Adipose tissue (tissue), 3 donors: ENCODE data around the gene STAT4. TPM values are rescaled to one million over a fixed set of nuclear protein-coding genes. Genes with fewer than 3 reads are reported as not detected.

Source experiments
- H3K27ac ChIP-seq: one replicate; pipeline ENCODE4 v1.5.1; 2013; ENCODE audit warnings: low read depth, low read length
- WGBS, 3 donors: extraction: QIAGEN DNeasy Blood & Tissue Kit; methylation state at CpG; one replicate each; pipeline ENCODE4 v1.1.7; 2013; 5-methylcytosine and 5-hydroxymethylcytosine counted together
- polyA plus RNA-seq, 3 donors: library from polyadenylated mRNA; stranded (reverse); fragments of 200-250 nt; gene quantifications; one replicate each; pipeline ENCODE4 v1.2.3, GENCODE V29; 2013
- donor health status: healthy with polysubstance abuse.
- donor health status: Bipolar disorder and iron deficiency.
- donor health status: healthy.

The STAT4 gene
- polyA plus RNA-seq, 3 donors = 0.90 to 3.9 (median 1.7) TPM

GRCh38 chr2:191012845-191013681 is 137.7 kb downstream of the STAT4 start:
- 23 to 32% (median 29%) methylated on average over 14 of the region's 14 CpGs for WGBS, 3 donors
- H3K27ac ChIP-seq = peak overlapping the region; percentile 78

GRCh38 chr2:191012346-191012745 is 138.4 kb downstream of the STAT4 start:
- no peak overlapping the region for H3K27ac ChIP-seq
- 95 to 98% (median 98%) methylated on average over 3 of the region's 3 CpGs for WGBS, 3 donors

GRCh38 chr2:191010887-191011885 is 139.6 kb downstream of the STAT4 start:
- 76 to 86% (median 85%) methylated on average over 14 of the region's 14 CpGs for WGBS, 3 donors

GRCh38 chr2:191009541-191010374 is 141.0 kb downstream of the STAT4 start:
- H3K27ac ChIP-seq = no peak overlapping the region
- WGBS, 3 donors = 84 to 95% (median 95%) methylated on average over 4 of the region's 4 CpGs

More at GRCh38 chr2:191010887-191011885, 139.6 kb downstream of the STAT4 start:
- H3K27ac ChIP-seq = no peak overlapping the region

GRCh38 chr2:191008286-191008685 is 142.5 kb downstream of the STAT4 start:
- H3K27ac ChIP-seq = no peak overlapping the region

- H3K27ac ChIP-seq = no peak overlapping the region
- WGBS, 3 donors = 91 to 93% (median 92%) methylated on average over 4 of the region's 4 CpGs
These were observed 143.6 kb downstream of the STAT4 start for GRCh38 chr2:191006997-191007783.

- no peak overlapping the region for H3K27ac ChIP-seq
- WGBS, 3 donors = 98 to 99% (median 98%) methylated on average over 3 of the region's 3 CpGs
These were observed 144.5 kb downstream of the STAT4 start for GRCh38 chr2:191006297-191006696.

GRCh38 chr2:191003405-191004309 is 147.1 kb downstream of the STAT4 start:
- no peak overlapping the region for H3K27ac ChIP-seq
- 96 to 99% (median 97%) methylated on average over 6 of the region's 6 CpGs for WGBS, 3 donors

- WGBS, 3 donors = 77 to 93% (median 88%) methylated on average over 3 of the region's 3 CpGs
These were observed 149.2 kb downstream of the STAT4 start for GRCh38 chr2:191001624-191002023.

GRCh38 chr2:191001032-191001431 is 149.8 kb downstream of the STAT4 start:
- WGBS, 3 donors = 28 to 73% (median 53%) methylated on average over 2 of the region's 2 CpGs
- H3K27ac ChIP-seq = no peak overlapping the region

More at GRCh38 chr2:191001624-191002023, 149.2 kb downstream of the STAT4 start:
- H3K27ac ChIP-seq = no peak overlapping the region

- WGBS, 3 donors = 85 to 91% (median 86%) methylated on average over 9 of the region's 9 CpGs
- no peak overlapping the region for H3K27ac ChIP-seq
These were observed 150.7 kb downstream of the STAT4 start for GRCh38 chr2:190999949-191000665.

- 85 to 92% (median 89%) methylated on average over 7 of the region's 7 CpGs for WGBS, 3 donors
These were observed 151.7 kb downstream of the STAT4 start for GRCh38 chr2:190999058-190999457.

GRCh38 chr2:190997526-190998113 is 153.2 kb downstream of the STAT4 start:
- 85 to 94% (median 88%) methylated on average over 8 of the region's 8 CpGs for WGBS, 3 donors
- H3K27ac ChIP-seq = no peak overlapping the region

More at GRCh38 chr2:190999058-190999457, 151.7 kb downstream of the STAT4 start:
- H3K27ac ChIP-seq = no peak overlapping the region

GRCh38 chr2:190996947-190997346 is 153.8 kb downstream of the STAT4 start:
- WGBS, 3 donors = 68 to 79% (median 71%) methylated on average over 5 of the region's 5 CpGs
- no peak overlapping the region for H3K27ac ChIP-seq

- 81 to 93% (median 86%) methylated on average over 5 of the region's 5 CpGs for WGBS, 3 donors
- no peak overlapping the region for H3K27ac ChIP-seq
These were observed 154.4 kb downstream of the STAT4 start for GRCh38 chr2:190996338-190996946.
